IMR-90 (cell line): Measurements from ENCODE around the gene IQSEC1. TPM values are rescaled to one million over a fixed set of nuclear protein-coding genes. Genes with fewer than 3 reads are reported as not detected.

Source experiments
- ATAC-seq: fragments of 200-7000 bp; cut with Tn5 transposase; 2 replicates; pipeline ENCODE4 v1.9.1; 2020; ENCODE audit warnings: low read depth, mild to moderate bottlenecking, moderate library complexity
- BruUV-seq: library from RNA; stranded (reverse); fragments of 400-500 nt; replicated peaks from 2 replicates; lab custom pipeline; 2021; lab: Mats Ljungman, UMichigan
- CTCF ChIA-PET: fragments of 300-600 bp; formaldehyde crosslinking; extraction: SDS; loops from one replicate; lab custom pipeline; 2021; ENCODE audit warnings: antibody characterized with exemption; lab: Yijun Ruan, JAX
- POLR2A ChIA-PET: fragments of 300-600 bp; sonication (Branson Sonifier 250); formaldehyde crosslinking; loops from one replicate; lab custom pipeline; 2022; ENCODE audit warnings: antibody characterized with exemption; ENCODE audit not compliant: unreplicated experiment; lab: Charles Lee
- DNase-seq: peaks from one replicate; pipeline ENCODE4 v3.0.0; 2013
- H2AFZ ChIP-seq: replicated peaks from 2 replicates; pipeline ENCODE3; 2013; ENCODE audit warnings: low read length, mild to moderate bottlenecking; ENCODE audit not compliant: poor library complexity
- H2AK5ac ChIP-seq: 2 replicates; pipeline ENCODE4 v1.6.1; 2013; ENCODE audit warnings: low read depth, low read length, inconsistent platforms
- H2AK9ac ChIP-seq: replicated peaks from 2 replicates; pipeline ENCODE3; 2013; ENCODE audit warnings: mild to moderate bottlenecking, low read depth, low read length, moderate library complexity; ENCODE audit not compliant: poor library complexity
- H2BK120ac ChIP-seq: 2 replicates; pipeline ENCODE4 v1.6.1; 2013; ENCODE audit warnings: low read depth, low read length, inconsistent platforms
- H2BK15ac ChIP-seq: 3 replicates; pipeline ENCODE4 v1.6.1; 2013; ENCODE audit warnings: low read depth, low read length, inconsistent platforms
- H2BK20ac ChIP-seq: 2 replicates; pipeline ENCODE4 v1.6.1; 2013; ENCODE audit warnings: low read depth, mild to moderate bottlenecking, inconsistent platforms, low read length, moderate library complexity
- H2BK5ac ChIP-seq: 2 replicates; pipeline ENCODE4 v1.6.1; 2013; ENCODE audit warnings: mild to moderate bottlenecking, low read depth, low read length, inconsistent platforms; ENCODE audit not compliant: poor library complexity, severe bottlenecking
- H3K14ac ChIP-seq: replicated peaks from 2 replicates; pipeline ENCODE4 v1.6.1; 2013; ENCODE audit warnings: low read depth, low read length, inconsistent platforms
- H3K18ac ChIP-seq: 2 replicates; pipeline ENCODE4 v1.6.1; 2013; ENCODE audit warnings: low read depth, low read length, control low read depth
- H3K23ac ChIP-seq: 2 replicates; pipeline ENCODE4 v1.6.1; 2013; ENCODE audit warnings: low read depth, low read length, inconsistent platforms
- H3K27ac ChIP-seq: 2 replicates; pipeline ENCODE4 v1.5.1; 2013; ENCODE audit warnings: mild to moderate bottlenecking, control low read depth, low read length; ENCODE audit not compliant: insufficient read depth
- H3K27me3 ChIP-seq: 2 replicates; pipeline ENCODE4 v1.6.1; 2013; ENCODE audit warnings: low read length; ENCODE audit not compliant: control insufficient read depth, insufficient read depth
- H3K36me3 ChIP-seq: 2 replicates; pipeline ENCODE4 v1.6.1; 2013; ENCODE audit warnings: low read length, mixed read lengths; ENCODE audit not compliant: control insufficient read depth, insufficient read depth
- H3K4ac ChIP-seq: 2 replicates; pipeline ENCODE4 v1.6.1; 2013; ENCODE audit warnings: low read depth, low read length, inconsistent platforms
- H3K4me1 ChIP-seq: 2 replicates; pipeline ENCODE4 v1.6.1; 2013; ENCODE audit warnings: low read length, mixed read lengths; ENCODE audit not compliant: control insufficient read depth, insufficient read depth
- H3K4me2 ChIP-seq: 2 replicates; pipeline ENCODE4 v1.6.1; 2013; ENCODE audit warnings: low read depth, mild to moderate bottlenecking, control low read depth, low read length, moderate library complexity
- H3K4me3 ChIP-seq: 2 replicates; pipeline ENCODE4 v1.5.1; 2013; ENCODE audit warnings: low read depth, mild to moderate bottlenecking, control low read depth, low read length, moderate library complexity; ENCODE audit not compliant: insufficient read depth
- H3K56ac ChIP-seq: 2 replicates; pipeline ENCODE4 v1.6.1; 2013; ENCODE audit warnings: low read length, inconsistent platforms; ENCODE audit not compliant: insufficient read depth; ENCODE audit errors: extremely low read depth
- H3K79me1 ChIP-seq, 2 experiments: 2 replicates each; pipeline ENCODE4 v1.6.1; 2013; ENCODE audit warnings: low read length in 2 of 2, inconsistent platforms in 1 of 2, low read depth in 1 of 2
- H3K9ac ChIP-seq: 2 replicates; pipeline ENCODE4 v1.6.1; 2013; ENCODE audit warnings: low read depth, low read length, control low read depth
- H3K9me1 ChIP-seq: 2 replicates; pipeline ENCODE4 v1.6.1; 2013; ENCODE audit warnings: low read length, inconsistent platforms; ENCODE audit not compliant: insufficient read depth
- H3K9me3 ChIP-seq: 2 replicates; pipeline ENCODE4 v1.6.1; 2013; ENCODE audit warnings: low read length; ENCODE audit not compliant: control insufficient read depth, insufficient read depth
- H4K20me1 ChIP-seq: 2 replicates; pipeline ENCODE4 v1.6.1; 2013; ENCODE audit warnings: low read length, inconsistent platforms; ENCODE audit not compliant: insufficient read depth
- H4K5ac ChIP-seq: 2 replicates; pipeline ENCODE4 v1.6.1; 2013; ENCODE audit warnings: mild to moderate bottlenecking, low read depth, low read length, control low read depth
- H4K8ac ChIP-seq, 2 experiments: 2 replicates each; pipeline ENCODE4 v1.6.1; 2013; ENCODE audit warnings: low read depth in 2 of 2, low read length in 2 of 2, control low read depth in 1 of 2, inconsistent platforms in 1 of 2
- H4K91ac ChIP-seq: 2 replicates; pipeline ENCODE4 v1.6.1; 2013; ENCODE audit warnings: low read depth, low read length, inconsistent platforms; ENCODE audit not compliant: insufficient read depth
- BHLHE40 ChIP-seq: fragments of 150-350 bp; IDR thresholded peaks from 2 replicates; pipeline ENCODE4 v1.6.1; 2016; ENCODE audit warnings: mild to moderate bottlenecking, low read depth, low read length
- CEBPB ChIP-seq: IDR thresholded peaks from 2 replicates; pipeline ENCODE4 v1.6.1; 2012; ENCODE audit warnings: low read depth, low read length, improper control_type of control experiment
- CTCF ChIP-seq: conservative IDR thresholded peaks from 2 replicates; pipeline ENCODE4 v1.5.1; 2012; ENCODE audit warnings: mild to moderate bottlenecking, low read depth, low read length, improper control_type of control experiment
- ELK1 ChIP-seq: fragments of 150-350 bp; IDR thresholded peaks from 2 replicates; pipeline ENCODE4 v1.6.1; 2016; ENCODE audit warnings: low read depth, mild to moderate bottlenecking, low read length, moderate library complexity, borderline replicate concordance
- FOS ChIP-seq: fragments of 150-350 bp; IDR thresholded peaks from 2 replicates; pipeline ENCODE4 v1.6.1; 2016; ENCODE audit warnings: low read depth, low read length
- MAZ ChIP-seq: IDR thresholded peaks from 2 replicates; pipeline ENCODE4 v1.6.1; 2012; ENCODE audit warnings: low read depth, mild to moderate bottlenecking, low read length, improper control_type of control experiment, moderate library complexity, borderline replicate concordance
- MXI1 ChIP-seq: IDR thresholded peaks from 2 replicates; pipeline ENCODE4 v1.6.1; 2012; ENCODE audit warnings: low read depth, mild to moderate bottlenecking, low read length, moderate library complexity, borderline replicate concordance
- NFE2L2 ChIP-seq: fragments of 150-350 bp; IDR thresholded peaks from 2 replicates; pipeline ENCODE4 v1.6.1; 2016; ENCODE audit warnings: low read depth, mild to moderate bottlenecking, low read length
- POLR2A ChIP-seq: IDR thresholded peaks from 2 replicates; pipeline ENCODE4 v1.6.1; 2012; ENCODE audit warnings: mild to moderate bottlenecking, low read depth, low read length
- RAD21 ChIP-seq: IDR thresholded peaks from 2 replicates; pipeline ENCODE4 v1.6.1; 2012; ENCODE audit warnings: low read length, improper control_type of control experiment
- RCOR1 ChIP-seq: IDR thresholded peaks from 2 replicates; pipeline ENCODE4 v1.6.1; 2012; ENCODE audit warnings: mild to moderate bottlenecking, low read length, improper control_type of control experiment; ENCODE audit not compliant: insufficient replicate concordance
- RFX5 ChIP-seq: IDR thresholded peaks from 2 replicates; pipeline ENCODE4 v1.8.0; 2012; ENCODE audit warnings: low read depth, mild to moderate bottlenecking, low read length, moderate library complexity
- SMC3 ChIP-seq: fragments of 150-350 bp; IDR thresholded peaks from 2 replicates; pipeline ENCODE4 v1.6.1; 2016; ENCODE audit warnings: low read depth, mild to moderate bottlenecking, antibody characterized with exemption, low read length, moderate library complexity
- USF2 ChIP-seq: fragments of 150-350 bp; IDR thresholded peaks from 2 replicates; pipeline ENCODE4 v1.6.1; 2017; ENCODE audit warnings: mild to moderate bottlenecking, antibody characterized with exemption, low read length, low read depth
- WGBS, 2 experiments: methylation state at CpG; one replicate each; pipeline versions ENCODE4 v1.1.5 to v1.1.7; 2013; ENCODE audit warnings: missing lambda C conversion rate in 2 of 2; ENCODE audit not compliant: insufficient read length in 1 of 2; ENCODE audit errors: extremely low coverage in 2 of 2; 5-methylcytosine and 5-hydroxymethylcytosine counted together
- dilution Hi-C: fragments of 300-500 bp; cut with HindIII; formaldehyde crosslinking; loops from one replicate; pipeline ENCODE4 v1.14.3; 2018; ENCODE audit warnings: low sequenced_read_pairs; ENCODE audit not compliant: unreplicated experiment
- in situ Hi-C: fragments of 300-500 bp; cut with MboI; formaldehyde crosslinking; loops from 3 replicates; pipeline ENCODE4 v1.14.3; 2019; ENCODE audit warnings: low sequenced_read_pairs, inconsistent platforms, mixed read lengths
- intact Hi-C: fragments of 100-400 bp; cut with micrococcal nuclease; formaldehyde crosslinking; loops from 2 replicates; pipeline ENCODE4 v1.10.0; 2022
- polyA plus RNA-seq, 3 experiments: library from polyadenylated mRNA; depleted of rRNA; stranded (reverse); fragments of >200 nt; gene quantifications; 2 replicates each; pipeline ENCODE4 v1.2.3, GENCODE V29; 2012; ENCODE audit warnings: low replicate concordance in 1 of 3
- total RNA-seq: library from RNA; depleted of rRNA; stranded (reverse); fragments of >200 nt; gene quantifications from 2 replicates; pipeline ENCODE4 v1.2.3, GENCODE V29; 2012

IQSEC1 gene
- total and polyA plus RNA-seq, 2 of the 4 experiments (the other 2 are of a cell fraction): 5.9 to 11.9 TPM

GRCh38 chr3:12925648-12926047 lies 147.6 kb downstream of the IQSEC1 start:
- H3K4ac ChIP-seq: no peak overlapping the region
- no peak overlapping the region for H4K5ac ChIP-seq
- ChIA-PET CTCF (no interaction called here), POLR2A (no interaction called here)
- no peak overlapping the region for H3K9ac ChIP-seq
- dilution Hi-C loops: no loop called here
- H3K27ac ChIP-seq: no peak overlapping the region
- H3K56ac ChIP-seq: no peak overlapping the region
- H2AK5ac ChIP-seq: no peak overlapping the region
- no peak for DNase-seq
- in situ Hi-C loops: no loop called here
- peaks cover 12% of the 10 kb centered on the region for H4K20me1 ChIP-seq
- H2BK120ac ChIP-seq: no peak overlapping the region
- no peak overlapping the region for H3K18ac ChIP-seq
- no peak overlapping the region for H3K23ac ChIP-seq
- intact Hi-C loops: no loop called here
- no peak overlapping the region for H2BK15ac ChIP-seq
- no peak overlapping the region for H2AK9ac ChIP-seq
- H3K79me1 ChIP-seq: peaks cover 0 to 6% of the 10 kb centered on the region in 2 experiments; a peak in 2 of 4 replicates
- H3K27me3 ChIP-seq: no peaks in the 10 kb centered on the region
- BruUV-seq: no TSS peak
- 98% methylated on average over 5 of the region's 7 CpGs; no CpG with 5 or more reads in 1 of the 2 experiments for WGBS, 2 experiments
- no peak overlapping the region for H2BK5ac ChIP-seq
- H3K14ac ChIP-seq: no peak overlapping the region
- no peak overlapping the region for H4K8ac ChIP-seq
- H2AFZ ChIP-seq: no peak overlapping the region
- H3K4me3 ChIP-seq: no peak overlapping the region
- no peak overlapping the region for H4K91ac ChIP-seq
- ATAC-seq: no peak
- H3K4me1 ChIP-seq: peaks cover 2% of the 10 kb centered on the region; the same call in 1 of the 2 replicates
- H2BK20ac ChIP-seq: no peak overlapping the region
- no peaks in the 10 kb centered on the region for H3K9me1 ChIP-seq
- H3K4me2 ChIP-seq: no peak overlapping the region
- H3K36me3 ChIP-seq: peaks cover 38% of the 10 kb centered on the region
- TF ChIP-seq CTCF (no peak), BHLHE40 (no peak), FOS (no peak), CEBPB (no peak), SMC3 (no peak), MAZ (no peak), POLR2A (no peak), MXI1 (no peak), RAD21 (no peak), ELK1 (no peak), RCOR1 (no peak), RFX5 (no peak), NFE2L2 (no peak), USF2 (no peak)
- H3K9me3 ChIP-seq: no peaks in the 10 kb centered on the region
